GM19463 (cell line): ENCODE data around the gene DIPK1B.
"Not testable (repeated sequence)": the region's sequence is repeated elsewhere in the genome, so short reads cannot be mapped to it uniquely, and the experiment has no call there.

Source experiments
- ATAC-seq: cut with Tn5 transposase; IDR thresholded peaks from one replicate; pipeline ENCODE4 v1.9.1; 2021; ENCODE audit warnings: mild to moderate bottlenecking, moderate library complexity; ENCODE audit not compliant: unreplicated experiment

DIPK1B gene

GRCh38 chr9:136697821-136698526 is 14.4 kb upstream of the DIPK1B start:
- no peak for ATAC-seq

- ATAC-seq = no peak
Observed at GRCh38 chr9:136698635-136699246, 13.6 kb upstream of the DIPK1B start.

- ATAC-seq = no peak
Observed at GRCh38 chr9:136700304-136700703, 12.1 kb upstream of the DIPK1B start.

DNA sequence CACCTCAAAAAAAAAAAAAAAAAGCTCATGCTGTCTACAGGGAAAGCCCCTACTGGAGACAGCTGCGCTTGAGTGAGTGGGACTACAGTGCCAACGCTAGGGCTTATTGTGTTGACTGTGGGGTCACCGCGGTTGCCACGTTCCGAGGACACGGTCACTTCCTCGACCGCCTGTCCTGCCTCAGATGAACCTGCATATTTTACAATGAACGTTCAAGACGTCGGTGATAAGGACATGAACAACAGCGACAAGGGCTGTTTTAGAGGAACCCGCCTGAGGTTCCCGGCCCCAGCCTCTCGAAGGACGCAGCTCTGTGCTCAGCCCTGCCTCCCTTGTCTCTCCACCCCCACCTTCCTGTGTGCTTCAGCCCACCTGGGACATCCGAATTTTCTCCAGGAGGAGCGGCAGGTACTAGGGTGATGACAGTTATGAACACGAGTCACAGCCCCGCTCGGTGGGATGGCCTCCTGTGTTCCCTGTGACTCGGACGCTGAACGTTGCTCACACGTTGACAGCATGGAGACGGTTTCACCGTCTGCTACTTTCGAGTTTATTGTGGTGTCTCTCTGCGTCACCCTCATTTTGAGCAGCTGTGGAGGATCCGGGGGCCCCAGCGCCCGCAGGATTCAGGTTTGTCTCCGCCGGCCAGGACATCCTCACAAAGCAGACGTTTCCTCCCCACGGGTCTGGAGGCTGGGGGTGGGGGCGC is 11.3 kb upstream of the DIPK1B start:
- no peak for ATAC-seq

GRCh38 chr9:136701668-136702053 is 10.7 kb upstream of the DIPK1B start:
- ATAC-seq = no peak

GRCh38 chr9:136703276-136703860 is 9.0 kb upstream of the DIPK1B start:
- ATAC-seq = no peak

- ATAC-seq = not testable (repeated sequence)
Observed at GRCh38 chr9:136704741-136705140, 7.6 kb upstream of the DIPK1B start.

GRCh38 chr9:136705564-136705963 is 6.8 kb upstream of the DIPK1B start:
- no peak for ATAC-seq

DNA sequence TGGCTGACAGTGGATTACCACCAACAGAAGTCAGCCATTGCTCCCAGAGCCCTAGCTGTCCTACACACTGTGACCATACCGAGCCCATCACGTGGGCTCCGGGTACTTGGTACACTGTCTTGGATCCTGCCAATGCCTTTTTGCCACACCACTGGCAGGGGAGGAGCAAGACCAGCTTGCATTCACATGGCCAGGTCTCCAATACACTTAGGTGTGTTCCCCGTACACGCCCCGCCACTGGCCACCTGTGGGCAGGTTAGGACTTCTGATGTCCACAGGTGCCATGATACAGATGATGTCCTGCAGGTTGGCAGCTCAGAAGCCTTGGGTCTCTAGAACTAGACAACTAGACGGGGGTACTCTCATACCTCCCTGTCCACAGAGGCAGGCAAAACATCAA is 5.4 kb upstream of the DIPK1B start:
- ATAC-seq = no peak

DNA sequence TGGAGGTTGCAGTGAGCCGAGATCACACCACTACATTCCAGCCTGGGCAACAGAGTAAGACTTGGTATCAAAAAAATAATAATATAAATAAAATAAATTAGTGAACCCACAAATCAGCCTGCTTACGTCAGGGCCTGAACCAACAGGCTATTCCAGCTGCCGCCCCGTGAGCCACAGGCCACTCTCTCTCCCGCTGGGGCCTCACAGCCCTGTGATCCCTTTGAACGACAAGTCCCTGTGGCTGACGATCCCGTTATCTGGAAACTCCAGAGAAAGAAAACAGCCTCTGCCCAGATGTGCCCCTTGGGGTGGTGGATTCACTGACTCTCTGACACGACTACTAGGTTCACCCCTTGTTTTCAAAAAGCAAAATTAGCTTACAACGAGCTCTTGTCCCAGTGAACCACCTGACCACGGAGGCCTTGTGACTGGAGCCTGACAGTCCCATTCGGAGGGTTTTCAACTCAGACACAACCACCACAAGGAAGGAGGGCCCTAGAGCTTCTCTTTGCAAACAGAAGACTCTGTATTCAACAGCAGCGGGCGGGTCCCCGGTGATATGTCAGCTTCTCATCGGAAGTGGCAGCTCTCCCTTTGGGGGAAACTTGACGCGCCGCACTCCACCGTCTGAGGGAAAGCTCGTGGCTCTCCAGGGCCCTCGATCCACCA is 4.4 kb upstream of the DIPK1B start:
- ATAC-seq = no peak

DNA sequence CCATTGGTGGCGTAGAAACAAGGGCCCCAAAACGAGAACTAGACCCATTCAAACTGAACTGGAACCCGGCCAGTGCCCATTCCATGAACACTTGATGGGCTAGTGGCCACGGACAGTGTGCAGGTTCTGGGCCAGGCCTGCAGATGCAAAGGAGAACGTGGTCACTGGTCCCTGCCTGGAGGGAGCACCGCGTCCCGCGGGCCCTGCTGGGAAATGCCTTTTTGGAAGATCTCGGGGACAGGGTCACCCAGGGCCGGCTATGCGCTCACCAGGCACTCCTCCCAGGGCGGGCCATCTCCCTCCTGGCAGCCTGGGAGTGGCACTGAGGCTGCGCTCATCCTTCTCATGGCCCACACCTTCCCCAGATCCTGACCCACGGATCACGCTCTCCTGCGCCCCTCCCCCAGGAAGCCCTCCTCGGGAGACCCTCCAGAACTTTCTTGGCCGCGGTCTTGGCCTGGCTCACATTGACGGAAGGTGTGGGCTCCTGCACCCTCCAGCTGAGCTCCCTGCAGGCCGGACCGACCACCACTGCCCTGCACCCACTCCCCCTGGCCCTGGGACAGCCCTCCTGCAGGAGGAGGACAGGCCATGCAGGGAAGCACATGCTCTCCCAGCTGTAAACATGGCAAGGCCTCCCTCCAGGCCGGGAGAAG is 2.8 kb upstream of the DIPK1B start:
- ATAC-seq = no peak

- ATAC-seq = no peak
Observed at GRCh38 chr9:136710543-136710942, 1.8 kb upstream of the DIPK1B start.

- ATAC-seq = not testable (repeated sequence)
Observed at GRCh38 chr9:136711219-136711648, 1.1 kb upstream of the DIPK1B start.

GRCh38 chr9:136712690-136713544 is 545 bp downstream of the DIPK1B start:
- ATAC-seq = no peak

DNA sequence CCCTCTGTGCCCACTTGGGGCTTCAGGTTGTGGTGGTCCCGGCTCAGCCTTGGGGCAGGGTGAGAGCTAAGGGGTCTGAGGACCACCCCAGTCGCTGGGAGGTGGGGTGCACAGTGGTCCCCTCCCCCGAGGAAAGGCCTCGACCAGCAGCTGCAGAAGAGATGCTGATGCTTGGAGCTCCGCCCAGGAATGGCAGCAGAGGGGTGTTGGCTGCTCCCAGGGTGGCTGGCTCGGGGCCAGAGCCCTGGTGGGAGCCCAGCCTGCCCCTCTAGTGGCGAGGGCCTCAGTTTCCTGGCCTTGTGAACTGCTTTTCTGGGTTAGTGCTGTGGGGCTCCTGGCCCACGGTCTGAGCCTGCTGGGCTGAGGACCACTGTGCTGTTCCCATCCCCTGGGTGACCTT is 1.2 kb downstream of the DIPK1B start:
- no peak for ATAC-seq

GRCh38 chr9:136714096-136714892 is 1.9 kb downstream of the DIPK1B start:
- no peak for ATAC-seq

DNA sequence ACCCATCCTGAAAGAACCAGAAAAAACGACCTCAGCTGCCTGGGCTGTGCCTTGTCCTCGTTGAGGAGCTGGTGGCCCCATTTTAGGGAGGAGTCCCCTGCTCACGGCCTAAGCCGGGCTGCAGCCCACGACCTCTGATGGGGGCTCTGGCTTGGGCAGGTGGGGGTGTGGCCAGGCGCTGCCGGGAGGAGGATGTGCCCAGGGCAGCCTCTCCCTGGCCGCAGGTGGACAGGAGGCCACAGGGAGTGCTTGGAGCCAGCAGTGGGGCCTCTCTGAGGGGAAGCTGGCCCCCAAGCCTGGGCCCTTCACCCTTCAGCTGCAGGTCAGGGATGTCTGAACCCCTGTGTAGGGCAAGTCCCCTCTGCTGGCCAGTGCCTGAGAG is 2.5 kb downstream of the DIPK1B start:
- ATAC-seq = no peak

DNA sequence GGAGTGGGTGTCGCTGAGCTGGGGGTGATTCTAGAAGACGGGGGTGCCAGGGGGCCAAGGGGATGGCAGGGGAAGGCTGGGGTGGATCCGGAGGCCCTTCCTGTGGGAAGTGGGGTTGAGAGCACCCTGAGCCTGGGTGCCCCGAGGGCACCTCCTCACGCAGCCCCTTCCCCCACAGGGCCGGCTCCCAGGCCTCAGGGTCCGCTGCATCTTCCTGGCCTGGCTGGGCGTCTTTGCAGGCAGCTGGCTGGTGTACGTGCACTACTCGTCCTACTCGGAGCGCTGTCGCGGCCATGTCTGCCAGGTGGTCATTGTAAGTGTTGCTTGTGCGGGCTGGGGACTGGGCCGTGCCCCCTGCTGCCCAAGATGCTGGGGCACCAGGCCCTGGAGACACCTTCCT is 5.0 kb downstream of the DIPK1B start:
- ATAC-seq = no peak
